ENCODE results near the gene RIN3.

- no peak for TF ChIP-seq CTCF (IDR thresholded peaks at IDR 0.05)
- TF ChIP-seq ZFX (IDR thresholded peaks at IDR 0.05; ENCODE audit: borderline replicate concordance) = no peak
Observed at GRCh38 chr14:92520102-92521057, 6.8 kb downstream of the RIN3 start.
